HG03432 (cell line): Measurements from ENCODE around the gene GOLPH3L.
"Not testable (repeated sequence)": the region's sequence is repeated elsewhere in the genome, so short reads cannot be mapped to it uniquely, and the experiment has no call there.

ENCODE experiments used
- ATAC-seq: cut with Tn5 transposase; IDR thresholded peaks from one replicate; pipeline ENCODE4 v1.9.1; 2021; ENCODE audit warnings: mild to moderate bottlenecking, moderate library complexity; ENCODE audit not compliant: unreplicated experiment

The GOLPH3L gene

GRCh38 chr1:150696995-150697927, at the start of gene GOLPH3L:
TSS of gene GOLPH3L (minus strand) at chr1:150697154. CDS start at chr1:150694838, 2,316 bp downstream.
- ATAC-seq: peak; percentile 99

GRCh38 chr1:150730130-150730721, 33.3 kb upstream of the GOLPH3L start:
- no peak for ATAC-seq

GRCh38 chr1:150724336-150724735, 27.4 kb upstream of the GOLPH3L start:
- ATAC-seq: no peak

GRCh38 chr1:150720703-150721102, 23.7 kb upstream of the GOLPH3L start, which contains the start of gene HORMAD1:
TSS of gene HORMAD1 (minus strand) at chr1:150720895. CDS start at chr1:150719505, 1,390 bp downstream.
- ATAC-seq: no peak

- ATAC-seq: no peak
Measured at GRCh38 chr1:150720098-150720497, 23.1 kb upstream of the GOLPH3L start.

- no peak for ATAC-seq
Measured at GRCh38 chr1:150718225-150718891, 21.4 kb upstream of the GOLPH3L start.

GRCh38 chr1:150709031-150709430, 12.1 kb upstream of the GOLPH3L start:
- ATAC-seq: not testable (repeated sequence)

GRCh38 chr1:150708595-150708994, 11.6 kb upstream of the GOLPH3L start:
- ATAC-seq: peak; percentile 50

- ATAC-seq: no peak
Measured at GRCh38 chr1:150706091-150706490, 9.1 kb upstream of the GOLPH3L start.

GRCh38 chr1:150703427-150703826, 6.5 kb upstream of the GOLPH3L start:
- ATAC-seq: no peak

- no peak for ATAC-seq
Measured at GRCh38 chr1:150696590-150696989, 364 bp downstream of the GOLPH3L start.

- ATAC-seq: no peak
Measured at GRCh38 chr1:150696162-150696561, 792 bp downstream of the GOLPH3L start.

- no peak for ATAC-seq
Measured at GRCh38 chr1:150695561-150695960, 1.4 kb downstream of the GOLPH3L start.

GRCh38 chr1:150692720-150693119, 4.2 kb downstream of the GOLPH3L start:
- ATAC-seq: no peak

GRCh38 chr1:150688763-150689162, 8.2 kb downstream of the GOLPH3L start:
- ATAC-seq: no peak

- no peak for ATAC-seq
Measured at GRCh38 chr1:150686275-150686674, 10.7 kb downstream of the GOLPH3L start.

- no peak for ATAC-seq
Measured at GRCh38 chr1:150683914-150684313, 13.0 kb downstream of the GOLPH3L start.

- no peak for ATAC-seq
Measured at GRCh38 chr1:150678988-150679387, 18.0 kb downstream of the GOLPH3L start.

- ATAC-seq: no peak
Measured at GRCh38 chr1:150674881-150675280, 22.1 kb downstream of the GOLPH3L start.

- ATAC-seq: no peak
Measured at GRCh38 chr1:150663321-150663720, 33.6 kb downstream of the GOLPH3L start.

GRCh38 chr1:150662811-150663210, 34.1 kb downstream of the GOLPH3L start:
- ATAC-seq: no peak
